Left ventricle myocardium inferior (tissue), 1 donor: Measurements from ENCODE around the gene MRGPRF. TPM values are rescaled to one million over a fixed set of nuclear protein-coding genes. Genes with fewer than 3 reads are reported as not detected.

ENCODE experiments used
- DNase-seq: peaks from one replicate; pipeline ENCODE4 v3.0.0-alpha.2; 2020
- H3K27ac ChIP-seq: fragments of 200-600 bp; replicated peaks from 2 replicates; pipeline ENCODE4 v1.8.0; 2021
- H3K27me3 ChIP-seq: fragments of 200-600 bp; 2 replicates; pipeline ENCODE4 v1.8.0; 2021; ENCODE audit warnings: low read depth
- H3K36me3 ChIP-seq: fragments of 200-600 bp; 2 replicates; pipeline ENCODE4 v1.8.0; 2021
- H3K4me1 ChIP-seq: fragments of 200-600 bp; 2 replicates; pipeline ENCODE4 v1.8.0; 2021
- H3K4me3 ChIP-seq: fragments of 200-600 bp; 2 replicates; pipeline ENCODE4 v1.8.0; 2021; ENCODE audit warnings: mild to moderate bottlenecking, moderate library complexity
- H3K9me3 ChIP-seq: fragments of 200-600 bp; replicated peaks from 2 replicates; pipeline ENCODE4 v1.8.0; 2021
- CTCF ChIP-seq: fragments of 200-600 bp; IDR thresholded peaks from 2 replicates; pipeline ENCODE4 v1.8.0; 2021; ENCODE audit warnings: antibody characterized with exemption, mild to moderate bottlenecking, borderline replicate concordance
- intact Hi-C: fragments of 100-400 bp; cut with micrococcal nuclease; formaldehyde crosslinking; loops from one replicate; pipeline ENCODE4 v1.11.0; 2022
- total RNA-seq: library from RNA; stranded (reverse); fragmentation: NEBNext Ultra II Directional; extraction: Animal tissue kit (Norgen Biotek cat#: 25700); gene quantifications from one replicate; pipeline ENCODE4 v1.2.1, GENCODE V29; 2021
- donor health status: DM: no; HTN: yes; CAD: no; lungs with severe emphysema.

Gene MRGPRF
- total RNA-seq, 1 donor from 2014 or later = 3.9 TPM

GRCh38 chr11:69059429-69059828 lies 46.4 kb upstream of the MRGPRF start:
- peaks cover 13% of the 10 kb centered on the region for H3K4me1 ChIP-seq
- DNase-seq = no peak
- H3K9me3 ChIP-seq = no peaks in the 10 kb centered on the region
- peaks cover 68% of the 10 kb centered on the region for H3K36me3 ChIP-seq
- no peak overlapping the region for H3K4me3 ChIP-seq
- no peak overlapping the region for H3K27ac ChIP-seq
- no peak for TF ChIP-seq CTCF
- intact Hi-C loops = no loop called here
- H3K27me3 ChIP-seq = no peaks in the 10 kb centered on the region

- H3K9me3 ChIP-seq = no peaks in the 10 kb centered on the region
- no peak overlapping the region for H3K27ac ChIP-seq
- intact Hi-C loops = no loop called here
- TF ChIP-seq CTCF = no peak
- H3K36me3 ChIP-seq = peaks cover 67% of the 10 kb centered on the region
- H3K4me1 ChIP-seq = peaks cover 21% of the 10 kb centered on the region
- no peak overlapping the region for H3K4me3 ChIP-seq
- no peaks in the 10 kb centered on the region for H3K27me3 ChIP-seq
- no peak for DNase-seq
Observed at GRCh38 chr11:69058511-69059270, 45.6 kb upstream of the MRGPRF start.

GRCh38 chr11:69057801-69058200 lies 44.8 kb upstream of the MRGPRF start:
- Histone ChIP-seq H3K36me3 (peaks cover 58% of the 10 kb centered on the region), H3K4me3 (no peak overlapping the region), H3K4me1 (peaks cover 30% of the 10 kb centered on the region), H3K9me3 (no peaks in the 10 kb centered on the region), H3K27ac (no peak overlapping the region), H3K27me3 (no peaks in the 10 kb centered on the region)
- no peak for TF ChIP-seq CTCF
- no peak for DNase-seq
- intact Hi-C loops = no loop called here

- Histone ChIP-seq H3K9me3 (no peaks in the 10 kb centered on the region), H3K27me3 (no peaks in the 10 kb centered on the region), H3K4me3 (no peak overlapping the region), H3K4me1 (peaks cover 35% of the 10 kb centered on the region), H3K36me3 (peaks cover 55% of the 10 kb centered on the region), H3K27ac (no peak overlapping the region)
- no peak for DNase-seq
- TF ChIP-seq CTCF = no peak
- intact Hi-C loops = no loop called here
Observed at GRCh38 chr11:69057236-69057635, 44.2 kb upstream of the MRGPRF start.

- DNase-seq = peak; percentile 60
- H3K9me3 ChIP-seq = no peaks in the 10 kb centered on the region
- peaks cover 49% of the 10 kb centered on the region for H3K4me1 ChIP-seq
- intact Hi-C loops = no loop called here
- H3K27ac ChIP-seq = peak overlapping the region; percentile 70
- H3K27me3 ChIP-seq = no peaks in the 10 kb centered on the region
- TF ChIP-seq CTCF = no peak
- peaks cover 52% of the 10 kb centered on the region for H3K36me3 ChIP-seq
- H3K4me3 ChIP-seq = no peak overlapping the region
Observed at GRCh38 chr11:69055598-69056516, 42.8 kb upstream of the MRGPRF start.
